Right kidney (tissue), 1 donor: Measurements from ENCODE around the gene NRG3.

Source experiments
- DNase-seq: peaks from one replicate; pipeline ENCODE4 v3.0.0-alpha.2; 2016

NRG3 gene

GRCh38 chr10:82492647-82493046 lies 617.7 kb downstream of the NRG3 start:
- DNase-seq: no peak

- no peak for DNase-seq
These were observed 621.1 kb downstream of the NRG3 start for GRCh38 chr10:82496114-82496513.

GRCh38 chr10:82497439-82497838 lies 622.4 kb downstream of the NRG3 start:
- no peak for DNase-seq

- no peak for DNase-seq
These were observed 624.0 kb downstream of the NRG3 start for GRCh38 chr10:82498976-82499375.

- DNase-seq: no peak
These were observed 630.0 kb downstream of the NRG3 start for GRCh38 chr10:82505009-82505408.

- DNase-seq: no peak
These were observed 631.8 kb downstream of the NRG3 start for GRCh38 chr10:82506680-82507376.

- no peak for DNase-seq
These were observed 640.3 kb downstream of the NRG3 start for GRCh38 chr10:82515256-82515655.

GRCh38 chr10:82529062-82529461 lies 654.1 kb downstream of the NRG3 start:
- DNase-seq: no peak

- no peak for DNase-seq
These were observed 660.5 kb downstream of the NRG3 start for GRCh38 chr10:82535457-82535856.

GRCh38 chr10:82536668-82537067 lies 661.7 kb downstream of the NRG3 start:
- no peak for DNase-seq

GRCh38 chr10:82538272-82538671 lies 663.3 kb downstream of the NRG3 start:
- no peak for DNase-seq

GRCh38 chr10:82543631-82544030 lies 668.6 kb downstream of the NRG3 start:
- DNase-seq: no peak

GRCh38 chr10:82544377-82544776 lies 669.4 kb downstream of the NRG3 start:
- DNase-seq: no peak

- DNase-seq: no peak
These were observed 676.5 kb downstream of the NRG3 start for GRCh38 chr10:82551506-82551905.

- DNase-seq: no peak
These were observed 677.3 kb downstream of the NRG3 start for GRCh38 chr10:82552267-82552666.

- no peak for DNase-seq
These were observed 679.4 kb downstream of the NRG3 start for GRCh38 chr10:82554381-82554780.

GRCh38 chr10:82558014-82558607 lies 683.1 kb downstream of the NRG3 start:
- DNase-seq: no peak

- DNase-seq: no peak
These were observed 689.6 kb downstream of the NRG3 start for GRCh38 chr10:82564353-82565196.

- no peak for DNase-seq
These were observed 690.2 kb downstream of the NRG3 start for GRCh38 chr10:82565197-82565575.

- DNase-seq: no peak
These were observed 697.8 kb downstream of the NRG3 start for GRCh38 chr10:82572744-82573143.

- DNase-seq: no peak
These were observed 699.1 kb downstream of the NRG3 start for GRCh38 chr10:82574081-82574480.

- no peak for DNase-seq
These were observed 700.3 kb downstream of the NRG3 start for GRCh38 chr10:82575318-82575717.

- DNase-seq: no peak
These were observed 701.1 kb downstream of the NRG3 start for GRCh38 chr10:82576093-82576492.

GRCh38 chr10:82581940-82582339 lies 706.9 kb downstream of the NRG3 start:
- no peak for DNase-seq
